ENCODE data around the gene ODR4.

Gene ODR4

GRCh38 chr1:186404454-186405051 lies 28.9 kb downstream of the ODR4 start:
- H3K4me3 ChIP-seq (ENCODE audit: low read length) = no peak overlapping the region
- peak; percentile 67 for TF ChIP-seq CTCF (IDR thresholded peaks at IDR 0.05; ENCODE audit: insufficient read depth, low read depth, low read length, missing control alignments)
- DNase-seq (ENCODE audit: low read depth) = peak; percentile 54

- no peak for DNase-seq (ENCODE audit: low read depth)
- TF ChIP-seq CTCF (IDR thresholded peaks at IDR 0.05; ENCODE audit: insufficient read depth, low read depth, low read length, missing control alignments) = no peak
- H3K4me3 ChIP-seq (ENCODE audit: low read length) = no peak overlapping the region
These were observed 33.5 kb downstream of the ODR4 start for GRCh38 chr1:186409091-186409490.

GRCh38 chr1:186413319-186413718 lies 37.7 kb downstream of the ODR4 start:
- DNase-seq (ENCODE audit: low read depth) = peak; percentile 5
- TF ChIP-seq CTCF (IDR thresholded peaks at IDR 0.05; ENCODE audit: insufficient read depth, low read depth, low read length, missing control alignments) = no peak
- no peak overlapping the region for H3K4me3 ChIP-seq (ENCODE audit: low read length)

GRCh38 chr1:186418503-186418902 lies 42.9 kb downstream of the ODR4 start:
- no peak for DNase-seq (ENCODE audit: low read depth)
- no peak overlapping the region for H3K4me3 ChIP-seq (ENCODE audit: low read length)
- no peak for TF ChIP-seq CTCF (IDR thresholded peaks at IDR 0.05; ENCODE audit: insufficient read depth, low read depth, low read length, missing control alignments)

GRCh38 chr1:186420311-186420710 lies 44.7 kb downstream of the ODR4 start:
- no peak overlapping the region for H3K4me3 ChIP-seq (ENCODE audit: low read length)
- no peak for TF ChIP-seq CTCF (IDR thresholded peaks at IDR 0.05; ENCODE audit: insufficient read depth, low read depth, low read length, missing control alignments)
- no peak for DNase-seq (ENCODE audit: low read depth)

- no peak for TF ChIP-seq CTCF (IDR thresholded peaks at IDR 0.05; ENCODE audit: insufficient read depth, low read depth, low read length, missing control alignments)
- H3K4me3 ChIP-seq (ENCODE audit: low read length) = no peak overlapping the region
- DNase-seq (ENCODE audit: low read depth) = no peak
These were observed 45.3 kb downstream of the ODR4 start for GRCh38 chr1:186420923-186421322.

- H3K4me3 ChIP-seq (ENCODE audit: low read length) = no peak overlapping the region
- DNase-seq (ENCODE audit: low read depth) = no peak
- TF ChIP-seq CTCF (IDR thresholded peaks at IDR 0.05; ENCODE audit: insufficient read depth, low read depth, low read length, missing control alignments) = no peak
These were observed 45.8 kb downstream of the ODR4 start for GRCh38 chr1:186421446-186421845.

Data from epithelial cell of esophagus (primary cell).